GM12878 (cell line): ENCODE data around the gene RBM12. TPM values are rescaled to one million over a fixed set of nuclear protein-coding genes. Genes with fewer than 3 reads are reported as not detected.

ENCODE experiments used
- ATF7 ChIP-seq: fragments of 450-650 bp; IDR thresholded peaks from 2 replicates; pipeline ENCODE4 v1.6.1; 2016; ENCODE audit warnings: low read depth, mild to moderate bottlenecking
- EP300 ChIP-seq, 2 experiments: fragments of 150-350 bp in 1 of 2; IDR thresholded peaks; 2 replicates each; pipeline ENCODE4 v1.6.1; 2011 to 2012; ENCODE audit warnings: low read depth in 2 of 2, low read length in 2 of 2, borderline replicate concordance in 1 of 2, improper control_type of control experiment in 1 of 2, inconsistent platforms in 1 of 2; ENCODE audit not compliant: control insufficient read depth in 1 of 2
- HDAC6 ChIP-seq: fragments of 200-600 bp; sonication (generic); IDR thresholded peaks from one replicate; pipeline ENCODE4 v1.8.0; 2017; ENCODE audit warnings: antibody characterized with exemption; ENCODE audit not compliant: unreplicated experiment
- MEF2B ChIP-seq: fragments of 450-650 bp; IDR thresholded peaks from 2 replicates; pipeline ENCODE4 v1.6.1; 2018; ENCODE audit warnings: mild to moderate bottlenecking, moderate library complexity; ENCODE audit not compliant: partially characterized antibody, poor library complexity, severe bottlenecking
- NFXL1 ChIP-seq: fragments of 450-650 bp; IDR thresholded peaks from 2 replicates; pipeline ENCODE4 v1.6.1; 2017; ENCODE audit warnings: antibody characterized with exemption, mild to moderate bottlenecking, borderline replicate concordance
- NRF1 ChIP-seq: conservative IDR thresholded peaks from 2 replicates; pipeline ENCODE4 v1.6.1; 2011; ENCODE audit warnings: mild to moderate bottlenecking, low read depth, low read length, improper control_type of control experiment
- POU2F2 ChIP-seq: IDR thresholded peaks from 3 replicates; pipeline ENCODE4 v1.6.1; 2011; ENCODE audit warnings: low read depth, mild to moderate bottlenecking, low read length, borderline replicate concordance
- SMARCA5 ChIP-seq: fragments of 450-650 bp; IDR thresholded peaks from 2 replicates; pipeline ENCODE4 v1.6.1; 2017; ENCODE audit warnings: mild to moderate bottlenecking
- SMC3 ChIP-seq: IDR thresholded peaks from 2 replicates; pipeline ENCODE4 v1.6.1; 2011; ENCODE audit warnings: low read length, improper control_type of control experiment, borderline replicate concordance
- STAT3 ChIP-seq: IDR thresholded peaks from 2 replicates; pipeline ENCODE4 v1.6.1; 2011; ENCODE audit warnings: low read depth, low read length, improper control_type of control experiment
- ZBED1 ChIP-seq: IDR thresholded peaks from 2 replicates; pipeline ENCODE4 v1.6.1; 2016; ENCODE audit warnings: borderline replicate concordance
- ZNF384 ChIP-seq: IDR thresholded peaks from 2 replicates; pipeline ENCODE4 v1.6.1; 2012; ENCODE audit warnings: low read depth, mild to moderate bottlenecking, low read length, improper control_type of control experiment, borderline replicate concordance
- polyA plus RNA-seq, 11 experiments: library from polyadenylated mRNA; depleted of rRNA in 4 of 11; unstranded in 6 of 11; stranded (reverse) in 5 of 11; fragments of >200 nt; fragmentation: Nextera tagmentation in 4 of 11; fragmentation: Illumina TruSeq in 1 of 11; extraction: Ambion mirVana in 4 of 11; extraction: Trizol in 1 of 11; gene quantifications; 1 replicate in 1 of 11; 2 replicates in 10 of 11; pipeline versions ENCODE4 v1.2.1 to v1.2.3, GENCODE V29; 2011 to 2016; ENCODE audit warnings: inconsistent platforms in 2 of 11, missing spikeins in 2 of 11, low read depth in 1 of 11
- total RNA-seq, 4 experiments: library from RNA; depleted of rRNA in 3 of 4; stranded (reverse); fragments of >200 nt in 3 of 4; fragmentation: Illumina TruSeq in 1 of 4; extraction: Trizol in 1 of 4; gene quantifications; 2 replicates each; pipeline versions ENCODE4 v1.2.1 to v1.2.3, GENCODE V29; 2013 to 2021
- TF ChIP-seq, protein P1 (sequence below): fragments of 450-650 bp; IDR thresholded peaks from 2 replicates; pipeline ENCODE4 v1.6.1; 2018; ENCODE audit warnings: mild to moderate bottlenecking, low read depth, moderate library complexity; ENCODE audit not compliant: partially characterized antibody
- TF ChIP-seq, protein P2 (sequence below): IDR thresholded peaks from 2 replicates; pipeline ENCODE4 v1.6.1; 2012; ENCODE audit warnings: low read depth, low read length, improper control_type of control experiment
- TF ChIP-seq, protein P3 (sequence below), 3 experiments: IDR thresholded peaks in 2 of 3; conservative IDR thresholded peaks in 1 of 3; 2 replicates each; pipeline ENCODE4 v1.5.1; 2011; ENCODE audit warnings: low read depth in 3 of 3, low read length in 3 of 3, mild to moderate bottlenecking in 3 of 3, control low read depth in 2 of 3, moderate library complexity in 2 of 3, inconsistent platforms in 1 of 3, mixed read lengths in 1 of 3; ENCODE audit not compliant: control insufficient read depth in 2 of 3, insufficient read depth in 1 of 3; ENCODE audit errors: extremely low read depth in 1 of 3
- TF ChIP-seq, protein P4 (sequence below): fragments of 150-350 bp; IDR thresholded peaks from 2 replicates; pipeline ENCODE4 v1.6.1; 2014; ENCODE audit warnings: mild to moderate bottlenecking, low read depth, low read length

The RBM12 gene
- total and polyA plus RNA-seq, 10 of the 15 experiments (the other 5 are each of a cell fraction or from before 2014, with no cell fraction given), result 4.7 to 153 (median 58.5) TPM

- TF ChIP-seq, protein P1, sequence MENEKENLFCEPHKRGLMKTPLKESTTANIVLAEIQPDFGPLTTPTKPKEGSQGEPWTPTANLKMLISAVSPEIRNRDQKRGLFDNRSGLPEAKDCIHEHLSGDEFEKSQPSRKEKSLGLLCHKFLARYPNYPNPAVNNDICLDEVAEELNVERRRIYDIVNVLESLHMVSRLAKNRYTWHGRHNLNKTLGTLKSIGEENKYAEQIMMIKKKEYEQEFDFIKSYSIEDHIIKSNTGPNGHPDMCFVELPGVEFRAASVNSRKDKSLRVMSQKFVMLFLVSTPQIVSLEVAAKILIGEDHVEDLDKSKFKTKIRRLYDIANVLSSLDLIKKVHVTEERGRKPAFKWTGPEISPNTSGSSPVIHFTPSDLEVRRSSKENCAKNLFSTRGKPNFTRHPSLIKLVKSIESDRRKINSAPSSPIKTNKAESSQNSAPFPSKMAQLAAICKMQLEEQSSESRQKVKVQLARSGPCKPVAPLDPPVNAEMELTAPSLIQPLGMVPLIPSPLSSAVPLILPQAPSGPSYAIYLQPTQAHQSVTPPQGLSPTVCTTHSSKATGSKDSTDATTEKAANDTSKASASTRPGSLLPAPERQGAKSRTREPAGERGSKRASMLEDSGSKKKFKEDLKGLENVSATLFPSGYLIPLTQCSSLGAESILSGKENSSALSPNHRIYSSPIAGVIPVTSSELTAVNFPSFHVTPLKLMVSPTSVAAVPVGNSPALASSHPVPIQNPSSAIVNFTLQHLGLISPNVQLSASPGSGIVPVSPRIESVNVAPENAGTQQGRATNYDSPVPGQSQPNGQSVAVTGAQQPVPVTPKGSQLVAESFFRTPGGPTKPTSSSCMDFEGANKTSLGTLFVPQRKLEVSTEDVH, result no peak
- no peak for TF ChIP-seq HDAC6
- TF ChIP-seq NFXL1, result no peak
- TF ChIP-seq ZNF384, result no peak
- TF ChIP-seq POU2F2, result peak; percentile 87
- no peak for TF ChIP-seq STAT3
- TF ChIP-seq, protein P2, sequence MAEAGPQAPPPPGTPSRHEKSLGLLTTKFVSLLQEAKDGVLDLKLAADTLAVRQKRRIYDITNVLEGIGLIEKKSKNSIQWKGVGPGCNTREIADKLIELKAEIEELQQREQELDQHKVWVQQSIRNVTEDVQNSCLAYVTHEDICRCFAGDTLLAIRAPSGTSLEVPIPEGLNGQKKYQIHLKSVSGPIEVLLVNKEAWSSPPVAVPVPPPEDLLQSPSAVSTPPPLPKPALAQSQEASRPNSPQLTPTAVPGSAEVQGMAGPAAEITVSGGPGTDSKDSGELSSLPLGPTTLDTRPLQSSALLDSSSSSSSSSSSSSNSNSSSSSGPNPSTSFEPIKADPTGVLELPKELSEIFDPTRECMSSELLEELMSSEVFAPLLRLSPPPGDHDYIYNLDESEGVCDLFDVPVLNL, result no peak; the same call in 1 of the 2 replicates
- peak; percentile 33; the same call in 1 of the 2 replicates for TF ChIP-seq ZBED1
- TF ChIP-seq, protein P3, sequence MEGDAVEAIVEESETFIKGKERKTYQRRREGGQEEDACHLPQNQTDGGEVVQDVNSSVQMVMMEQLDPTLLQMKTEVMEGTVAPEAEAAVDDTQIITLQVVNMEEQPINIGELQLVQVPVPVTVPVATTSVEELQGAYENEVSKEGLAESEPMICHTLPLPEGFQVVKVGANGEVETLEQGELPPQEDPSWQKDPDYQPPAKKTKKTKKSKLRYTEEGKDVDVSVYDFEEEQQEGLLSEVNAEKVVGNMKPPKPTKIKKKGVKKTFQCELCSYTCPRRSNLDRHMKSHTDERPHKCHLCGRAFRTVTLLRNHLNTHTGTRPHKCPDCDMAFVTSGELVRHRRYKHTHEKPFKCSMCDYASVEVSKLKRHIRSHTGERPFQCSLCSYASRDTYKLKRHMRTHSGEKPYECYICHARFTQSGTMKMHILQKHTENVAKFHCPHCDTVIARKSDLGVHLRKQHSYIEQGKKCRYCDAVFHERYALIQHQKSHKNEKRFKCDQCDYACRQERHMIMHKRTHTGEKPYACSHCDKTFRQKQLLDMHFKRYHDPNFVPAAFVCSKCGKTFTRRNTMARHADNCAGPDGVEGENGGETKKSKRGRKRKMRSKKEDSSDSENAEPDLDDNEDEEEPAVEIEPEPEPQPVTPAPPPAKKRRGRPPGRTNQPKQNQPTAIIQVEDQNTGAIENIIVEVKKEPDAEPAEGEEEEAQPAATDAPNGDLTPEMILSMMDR (IDR thresholded peaks at IDR 0.05 in 2 of 3, conservative IDR thresholded peaks at IDR 0.05 in 1 of 3; ENCODE audit: control insufficient read depth in 2 of 3, extremely low read depth in 1 of 3, insufficient read depth in 1 of 3, low read depth in 3 of 3, low read length in 3 of 3), result no peak
- TF ChIP-seq SMARCA5, result peak; percentile 42; the same call in 1 of the 2 replicates
- TF ChIP-seq EP300 (IDR thresholded peaks at IDR 0.05; ENCODE audit: borderline replicate concordance in 1 of 2, control insufficient read depth in 1 of 2, low read depth in 2 of 2, low read length in 2 of 2), result no peak
- peak; percentile 89 for TF ChIP-seq ATF7
- TF ChIP-seq MEF2B, result no peak
- TF ChIP-seq, protein P4, sequence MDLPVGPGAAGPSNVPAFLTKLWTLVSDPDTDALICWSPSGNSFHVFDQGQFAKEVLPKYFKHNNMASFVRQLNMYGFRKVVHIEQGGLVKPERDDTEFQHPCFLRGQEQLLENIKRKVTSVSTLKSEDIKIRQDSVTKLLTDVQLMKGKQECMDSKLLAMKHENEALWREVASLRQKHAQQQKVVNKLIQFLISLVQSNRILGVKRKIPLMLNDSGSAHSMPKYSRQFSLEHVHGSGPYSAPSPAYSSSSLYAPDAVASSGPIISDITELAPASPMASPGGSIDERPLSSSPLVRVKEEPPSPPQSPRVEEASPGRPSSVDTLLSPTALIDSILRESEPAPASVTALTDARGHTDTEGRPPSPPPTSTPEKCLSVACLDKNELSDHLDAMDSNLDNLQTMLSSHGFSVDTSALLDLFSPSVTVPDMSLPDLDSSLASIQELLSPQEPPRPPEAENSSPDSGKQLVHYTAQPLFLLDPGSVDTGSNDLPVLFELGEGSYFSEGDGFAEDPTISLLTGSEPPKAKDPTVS, result no peak
- no peak for TF ChIP-seq SMC3
- peak; percentile 88 for TF ChIP-seq NRF1
Observed at GRCh38 chr20:35664466-35665206, at the start of gene RBM12, which contains the start of gene CPNE1 (continued).
